HCT116 (cell line): ENCODE results near the gene JCAD. TPM values are rescaled to one million over a fixed set of nuclear protein-coding genes. Genes with fewer than 3 reads are reported as not detected.

Experiments used
- ATAC-seq: fragments of 200-7000 bp; cut with Tn5 transposase; 2 replicates; pipeline ENCODE4 v1.9.1; 2020; ENCODE audit warnings: mild to moderate bottlenecking, moderate library complexity
- BruUV-seq: library from RNA; stranded (reverse); fragments of 400-500 nt; replicated peaks from 2 replicates; lab custom pipeline; 2021; lab: Mats Ljungman, UMichigan
- CTCF ChIA-PET: fragments of 300-600 bp; sonication (Branson Sonifier 250); formaldehyde crosslinking; loops from one replicate; lab custom pipeline; 2021; ENCODE audit warnings: antibody characterized with exemption; lab: Charles Lee
- POLR2A ChIA-PET: fragments of 300-600, 350-600 bp; sonication (Branson Sonifier 250); formaldehyde crosslinking; loops from one replicate; lab custom pipeline; 2021; ENCODE audit warnings: antibody characterized with exemption; lab: Charles Lee
- RAD21 ChIA-PET, 2 experiments: fragments of 300-600 bp; sonication (Branson Sonifier 250); formaldehyde crosslinking; loops; one replicate each; lab custom pipeline; 2023; ENCODE audit warnings: low total read pairs in 2 of 2; ENCODE audit not compliant: uncharacterized antibody in 2 of 2, unreplicated experiment in 2 of 2, low non-redundant PET in 1 of 2; lab: Charles Lee
- DNase-seq: peaks from one replicate; pipeline ENCODE4 v3.0.0-alpha.2; 2010; ENCODE audit warnings: low read depth, low spot score
- H2AFZ ChIP-seq: fragments of 200-600 bp; shearing (Covaris generic), sonication (generic); 2 replicates; pipeline ENCODE4 v1.6.1; 2017; ENCODE audit warnings: low read depth, mixed run types, mixed read lengths, antibody characterized with exemption, low read length; ENCODE audit not compliant: poor library complexity, severe bottlenecking
- H3K27ac ChIP-seq: 2 replicates; pipeline ENCODE4 v1.5.1; 2012; ENCODE audit warnings: low read depth, low read length
- H3K27me3 ChIP-seq: fragments of 200-600 bp; sonication (generic); 2 replicates; pipeline ENCODE4 v1.6.1; 2016; ENCODE audit warnings: mixed run types, low read length, mixed read lengths; ENCODE audit not compliant: insufficient read depth
- H3K36me3 ChIP-seq, 2 experiments: fragments of 200-500 bp in 1 of 2; fragments of 200-600 bp in 1 of 2; sonication (Bioruptor generic) in 1 of 2; sonication (generic) in 1 of 2; 2 replicates each; pipeline versions ENCODE4 v1.5.1 to v1.6.1; 2014 to 2016; ENCODE audit warnings: low read length in 2 of 2, inconsistent platforms in 1 of 2, mixed read lengths in 1 of 2, mixed run types in 1 of 2; ENCODE audit not compliant: insufficient read depth in 2 of 2, control insufficient read depth in 1 of 2
- H3K4me1 ChIP-seq, 2 experiments: fragments of 200-600 bp in 1 of 2; sonication (generic) in 1 of 2; 2 replicates each; pipeline versions ENCODE4 v1.5.1 to v1.6.1; 2012 to 2017; ENCODE audit warnings: low read length in 2 of 2, inconsistent platforms in 1 of 2, mild to moderate bottlenecking in 1 of 2, mixed read lengths in 1 of 2, mixed run types in 1 of 2, moderate library complexity in 1 of 2; ENCODE audit not compliant: insufficient read depth in 2 of 2, control insufficient read depth in 1 of 2
- H3K4me2 ChIP-seq: fragments of 200-600 bp; sonication (generic); 2 replicates; pipeline ENCODE4 v1.6.1; 2017; ENCODE audit warnings: mixed run types, low read length, mixed read lengths
- H3K4me3 ChIP-seq, 2 experiments: fragments of 200-600 bp in 1 of 2; sonication (generic) in 1 of 2; replicated peaks in 1 of 2; 2 replicates each; pipeline ENCODE4 v1.5.1; 2011 to 2016; ENCODE audit warnings: low read length in 2 of 2, control low read depth in 1 of 2, low read depth in 1 of 2, mild to moderate bottlenecking in 1 of 2, mixed read lengths in 1 of 2, mixed run types in 1 of 2
- H3K79me2 ChIP-seq: fragments of 200-600 bp; sonication (generic); 2 replicates; pipeline ENCODE4 v1.6.1; 2017; ENCODE audit warnings: mild to moderate bottlenecking, mixed run types, low read length, moderate library complexity, mixed read lengths; ENCODE audit not compliant: insufficient read depth
- H3K9ac ChIP-seq: fragments of 200-600 bp; sonication (generic); 2 replicates; pipeline ENCODE4 v1.6.1; 2016; ENCODE audit warnings: low read length, mixed read lengths
- H3K9me2 ChIP-seq: fragments of 200-600 bp; sonication (generic), shearing (Covaris generic); 2 replicates; pipeline ENCODE4 v1.6.1; 2017; ENCODE audit warnings: mixed run types, mild to moderate bottlenecking, moderate library complexity; ENCODE audit not compliant: insufficient read depth
- H3K9me3 ChIP-seq, 2 experiments: fragments of 200-500 bp in 1 of 2; fragments of 200-600 bp in 1 of 2; sonication (Bioruptor generic) in 1 of 2; sonication (generic) in 1 of 2; 2 replicates each; pipeline ENCODE4 v1.6.1; 2014 to 2017; ENCODE audit warnings: low read length in 2 of 2, mixed read lengths in 2 of 2, inconsistent platforms in 1 of 2, low read depth in 1 of 2, mild to moderate bottlenecking in 1 of 2, mixed run types in 1 of 2, moderate library complexity in 1 of 2; ENCODE audit not compliant: control insufficient read depth in 1 of 2, insufficient read depth in 1 of 2
- H4K20me1 ChIP-seq: fragments of 200-600 bp; sonication (generic), shearing (Covaris generic); 2 replicates; pipeline ENCODE4 v1.6.1; 2017; ENCODE audit warnings: mixed run types, mild to moderate bottlenecking, moderate library complexity; ENCODE audit not compliant: insufficient read depth
- CEBPB ChIP-seq: IDR thresholded peaks from 2 replicates; pipeline ENCODE4 v1.6.1; 2012; ENCODE audit warnings: low read depth
- ELF1 ChIP-seq: IDR thresholded peaks from 2 replicates; pipeline ENCODE4 v1.6.1; 2012; ENCODE audit warnings: low read depth, borderline replicate concordance
- FOSL1 ChIP-seq: IDR thresholded peaks from 2 replicates; pipeline ENCODE4 v1.6.1; 2012; ENCODE audit warnings: low read depth
- POLR2A ChIP-seq: IDR thresholded peaks from 2 replicates; pipeline ENCODE4 v1.7.0; 2011; ENCODE audit warnings: borderline replicate concordance; ENCODE audit not compliant: insufficient read depth, insufficient read length; ENCODE audit errors: extremely low read depth
- POLR2AphosphoS5 ChIP-seq: IDR thresholded peaks from 2 replicates; pipeline ENCODE4 v1.6.1; 2011; ENCODE audit warnings: mild to moderate bottlenecking, low read depth, low read length, moderate library complexity
- RAD21 ChIP-seq: IDR thresholded peaks from 2 replicates; pipeline ENCODE4 v1.6.1; 2012; ENCODE audit warnings: low read depth, mild to moderate bottlenecking
- SP1 ChIP-seq: IDR thresholded peaks from 2 replicates; pipeline ENCODE4 v1.6.1; 2012; ENCODE audit warnings: low read depth
- SRF ChIP-seq: IDR thresholded peaks from 2 replicates; pipeline ENCODE4 v1.6.1; 2012; ENCODE audit warnings: low read depth
- TCF7L2 ChIP-seq: IDR thresholded peaks from 2 replicates; pipeline ENCODE4 v1.7.0; 2011; ENCODE audit warnings: borderline replicate concordance, inconsistent platforms; ENCODE audit not compliant: insufficient read depth, insufficient read length; ENCODE audit errors: extremely low read depth
- YY1 ChIP-seq: IDR thresholded peaks from 2 replicates; pipeline ENCODE4 v1.6.1; 2011; ENCODE audit warnings: low read length, low read depth, moderate library complexity, mild to moderate bottlenecking; ENCODE audit not compliant: insufficient replicate concordance; ENCODE audit errors: extremely low read depth
- intact Hi-C: fragments of 100-400 bp; cut with micrococcal nuclease; formaldehyde crosslinking; loops from 2 replicates; pipeline ENCODE4 v1.10.0; 2022
- total RNA-seq: library from RNA; stranded (reverse); gene quantifications from one replicate; pipeline ENCODE4 v1.2.1, GENCODE V29; 2021; ENCODE audit not compliant: unreplicated experiment
- TF ChIP-seq, protein P1 (sequence below): IDR thresholded peaks from 2 replicates; pipeline ENCODE4 v1.6.1; 2012
- TF ChIP-seq, protein P2 (sequence below), 3 experiments: fragments of 200-600 bp in 1 of 3; sonication (generic) in 1 of 3; IDR thresholded peaks in 2 of 3; conservative IDR thresholded peaks in 1 of 3; 2 replicates each; pipeline ENCODE4 v1.5.1; 2012 to 2017; ENCODE audit warnings: low read depth in 2 of 3, low read length in 2 of 3, antibody characterized with exemption in 1 of 3, borderline replicate concordance in 1 of 3, control low read depth in 1 of 3, mild to moderate bottlenecking in 1 of 3, mixed read lengths in 1 of 3, mixed run types in 1 of 3, moderate library complexity in 1 of 3; ENCODE audit not compliant: insufficient read depth in 1 of 3

The JCAD gene
- total RNA-seq, 1 experiment from 2014 or later, result 17.5 TPM

DNA sequence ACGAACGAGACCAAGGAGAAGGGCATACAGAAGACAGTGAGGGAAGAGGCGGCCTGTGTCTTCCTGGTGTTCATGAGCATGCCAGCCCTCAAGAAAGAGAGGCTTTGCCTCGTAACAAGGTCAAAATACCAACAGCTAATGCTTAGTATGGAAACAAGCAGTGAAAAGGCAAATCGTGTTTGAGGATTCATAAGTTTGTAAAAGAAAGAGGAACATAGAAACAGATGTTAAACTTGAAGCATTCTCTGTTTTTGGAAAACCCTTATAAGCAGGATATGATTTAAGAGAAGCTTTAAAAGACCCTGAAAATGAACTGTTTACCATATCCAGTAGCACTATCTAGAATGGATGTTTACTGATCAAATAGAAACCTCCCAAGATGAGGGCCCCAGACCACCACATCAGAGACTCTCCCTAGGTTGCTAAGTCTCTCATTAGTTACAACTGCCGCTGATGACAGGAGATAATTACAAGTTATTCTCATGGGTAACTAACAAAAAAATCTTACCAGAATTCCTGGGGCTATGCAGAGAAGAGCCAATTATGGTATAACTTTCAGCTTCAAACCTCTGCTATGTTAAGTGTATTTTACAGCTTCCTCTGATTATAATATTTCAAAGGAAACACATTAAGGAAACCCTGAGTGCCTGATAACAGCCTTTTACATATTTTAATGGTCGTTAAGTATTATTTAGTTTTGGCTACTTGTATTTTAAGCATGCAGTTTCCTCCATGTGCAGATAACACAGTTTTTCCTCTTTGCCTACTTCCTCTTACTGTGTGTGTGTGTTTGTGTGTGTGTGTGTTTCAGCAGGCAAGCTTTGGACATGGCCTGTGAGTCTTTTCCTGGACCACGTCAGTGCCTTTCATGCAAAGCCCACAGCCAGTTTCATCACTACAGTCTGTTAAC lies 17.9 kb downstream of the JCAD start:
- Histone ChIP-seq H3K79me2 (no peaks in the 10 kb centered on the region), H3K9me2 (no peaks in the 10 kb centered on the region), H4K20me1 (no peaks in the 10 kb centered on the region), H3K9me3 (no peaks in the 10 kb centered on the region), H3K4me1 (no peaks in the 10 kb centered on the region), H3K4me2 (no peak overlapping the region), H3K27me3 (no peaks in the 10 kb centered on the region), H3K4me3 (no peak overlapping the region), H3K36me3 (peaks cover 0 to 11% of the 10 kb centered on the region in 2 experiments; a peak in 2 of 4 replicates), H2AFZ (no peak overlapping the region), H3K9ac (no peak overlapping the region), H3K27ac (no peak overlapping the region)
- ATAC-seq (no peak), DNase-seq (no peak)
- RAD21 ChIA-PET, result no interaction called here
- intact Hi-C loops, result no loop called here
- TF ChIP-seq, protein P1, sequence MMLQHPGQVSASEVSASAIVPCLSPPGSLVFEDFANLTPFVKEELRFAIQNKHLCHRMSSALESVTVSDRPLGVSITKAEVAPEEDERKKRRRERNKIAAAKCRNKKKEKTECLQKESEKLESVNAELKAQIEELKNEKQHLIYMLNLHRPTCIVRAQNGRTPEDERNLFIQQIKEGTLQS, result no peak
- TF ChIP-seq TCF7L2 (no peak), FOSL1 (no peak), SRF (no peak), POLR2A (no peak), CEBPB (no peak), POLR2AphosphoS5 (no peak), YY1 (no peak), SP1 (no peak), RAD21 (no peak), ELF1 (no peak)
- TF ChIP-seq, protein P2, sequence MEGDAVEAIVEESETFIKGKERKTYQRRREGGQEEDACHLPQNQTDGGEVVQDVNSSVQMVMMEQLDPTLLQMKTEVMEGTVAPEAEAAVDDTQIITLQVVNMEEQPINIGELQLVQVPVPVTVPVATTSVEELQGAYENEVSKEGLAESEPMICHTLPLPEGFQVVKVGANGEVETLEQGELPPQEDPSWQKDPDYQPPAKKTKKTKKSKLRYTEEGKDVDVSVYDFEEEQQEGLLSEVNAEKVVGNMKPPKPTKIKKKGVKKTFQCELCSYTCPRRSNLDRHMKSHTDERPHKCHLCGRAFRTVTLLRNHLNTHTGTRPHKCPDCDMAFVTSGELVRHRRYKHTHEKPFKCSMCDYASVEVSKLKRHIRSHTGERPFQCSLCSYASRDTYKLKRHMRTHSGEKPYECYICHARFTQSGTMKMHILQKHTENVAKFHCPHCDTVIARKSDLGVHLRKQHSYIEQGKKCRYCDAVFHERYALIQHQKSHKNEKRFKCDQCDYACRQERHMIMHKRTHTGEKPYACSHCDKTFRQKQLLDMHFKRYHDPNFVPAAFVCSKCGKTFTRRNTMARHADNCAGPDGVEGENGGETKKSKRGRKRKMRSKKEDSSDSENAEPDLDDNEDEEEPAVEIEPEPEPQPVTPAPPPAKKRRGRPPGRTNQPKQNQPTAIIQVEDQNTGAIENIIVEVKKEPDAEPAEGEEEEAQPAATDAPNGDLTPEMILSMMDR (IDR thresholded peaks at IDR 0.05 in 2 of 3, conservative IDR thresholded peaks at IDR 0.05 in 1 of 3; ENCODE audit: borderline replicate concordance in 1 of 3, insufficient read depth in 1 of 3, low read depth in 2 of 3, low read length in 2 of 3), result no peak
- CTCF ChIA-PET, result no interaction called here
- no TSS peak for BruUV-seq
- POLR2A ChIA-PET, result no interaction called here
